Ovary (tissue), 9 donors: ENCODE results near the gene SHPK. TPM values are rescaled to one million over a fixed set of nuclear protein-coding genes. Genes with fewer than 3 reads are reported as not detected.

Experiments used
- DNase-seq, 5 donors: peaks; one replicate each; pipeline ENCODE4 v3.0.0-alpha.2; 2019 to 2020
- H3K27ac ChIP-seq, 2 donors: fragments of 200-600 bp; one replicate each; pipeline versions ENCODE4 v1.5.1 to v1.8.0; 2019 to 2022
- H3K27me3 ChIP-seq: fragments of 200-600 bp; one replicate; pipeline ENCODE4 v1.8.0; 2022
- H3K36me3 ChIP-seq: fragments of 200-600 bp; sonication (generic); one replicate; pipeline ENCODE4 v1.5.1; 2019
- H3K4me1 ChIP-seq: one replicate; pipeline ENCODE4 v1.8.1; 2013; ENCODE audit warnings: mild to moderate bottlenecking, moderate library complexity; ENCODE audit not compliant: insufficient read depth
- H3K4me3 ChIP-seq: fragments of 200-600 bp; sonication (generic); one replicate; pipeline ENCODE4 v1.5.1; 2017
- H3K9me3 ChIP-seq, 2 donors: fragments of 200-600 bp in 1 of 2; sonication (generic) in 1 of 2; one replicate each; pipeline versions ENCODE4 v1.5.1 to v1.8.1; 2013 to 2019; ENCODE audit warnings: mild to moderate bottlenecking in 1 of 2, moderate library complexity in 1 of 2
- EP300 ChIP-seq: sonication (generic); formaldehyde crosslinking; IDR thresholded peaks from one replicate; pipeline ENCODE4 v1.6.1; 2017; ENCODE audit warnings: antibody characterized with exemption
- POLR2A ChIP-seq: fragments of 450-650 bp; IDR thresholded peaks from one replicate; pipeline ENCODE4 v1.6.1; 2017; ENCODE audit warnings: antibody characterized with exemption, mild to moderate bottlenecking, moderate library complexity
- WGBS, 3 donors: extraction: QIAGEN DNeasy Blood & Tissue Kit in 1 of 3; methylation state at CpG; one replicate each; pipeline versions ENCODE4 v1.1.5 to v1.1.7; 2013 to 2017; 5-methylcytosine and 5-hydroxymethylcytosine counted together
- intact Hi-C, 4 donors: fragments of 100-400 bp; cut with DNase I; formaldehyde crosslinking; loops; one replicate each; pipeline versions ENCODE4 v1.11.0 to v1.15.1; 2022 to 2023
- polyA plus RNA-seq, 2 donors: library from polyadenylated mRNA; stranded (reverse); fragments of 200-250 nt in 1 of 2; fragments of 350-450 nt in 1 of 2; fragmentation: Illumina TruSeq in 1 of 2; extraction: RNeasy Lipid Tissue Mini Kit (QIAGEN cat#74804) in 1 of 2; gene quantifications; one replicate each; pipeline ENCODE4 v1.2.3, GENCODE V29; 2013 to 2014
- total RNA-seq, 7 donors: library from RNA; depleted of rRNA in 2 of 7; stranded (reverse); fragments of >200 nt in 2 of 7; fragmentation: NEBNext Ultra II Directional in 3 of 7; extraction: Animal tissue kit (Norgen Biotek cat#: 25700) in 3 of 7; gene quantifications; one replicate each; pipeline versions ENCODE4 v1.1.0 to v1.2.4, GENCODE V29; 2016 to 2023
- TF ChIP-seq, protein P1 (sequence below), 3 donors: fragments of 450-650 bp in 2 of 3; fragments of 200-600 bp in 1 of 3; IDR thresholded peaks; one replicate each; pipeline versions ENCODE4 v1.5.1 to v1.8.0; 2016 to 2022; ENCODE audit warnings: antibody characterized with exemption in 3 of 3, mild to moderate bottlenecking in 1 of 3
- donor health status: DM: no; HTN: no; CAD: no; lungs with moderate emphysema.
- donor health status: DM: no; HTN: no; CAD: no.
- donor health status: Bipolar disorder and iron deficiency.
- donor health status: DM: yes; HTN: yes; CAD: no.
- donor health status: DM: no; HTN: no; CAD: no.
- donor health status: DM: yes; HTN: yes; CAD: no.

The SHPK gene
- total and polyA plus RNA-seq, 9 donors, result 6.6 to 16.6 (median 13.0) TPM

DNA sequence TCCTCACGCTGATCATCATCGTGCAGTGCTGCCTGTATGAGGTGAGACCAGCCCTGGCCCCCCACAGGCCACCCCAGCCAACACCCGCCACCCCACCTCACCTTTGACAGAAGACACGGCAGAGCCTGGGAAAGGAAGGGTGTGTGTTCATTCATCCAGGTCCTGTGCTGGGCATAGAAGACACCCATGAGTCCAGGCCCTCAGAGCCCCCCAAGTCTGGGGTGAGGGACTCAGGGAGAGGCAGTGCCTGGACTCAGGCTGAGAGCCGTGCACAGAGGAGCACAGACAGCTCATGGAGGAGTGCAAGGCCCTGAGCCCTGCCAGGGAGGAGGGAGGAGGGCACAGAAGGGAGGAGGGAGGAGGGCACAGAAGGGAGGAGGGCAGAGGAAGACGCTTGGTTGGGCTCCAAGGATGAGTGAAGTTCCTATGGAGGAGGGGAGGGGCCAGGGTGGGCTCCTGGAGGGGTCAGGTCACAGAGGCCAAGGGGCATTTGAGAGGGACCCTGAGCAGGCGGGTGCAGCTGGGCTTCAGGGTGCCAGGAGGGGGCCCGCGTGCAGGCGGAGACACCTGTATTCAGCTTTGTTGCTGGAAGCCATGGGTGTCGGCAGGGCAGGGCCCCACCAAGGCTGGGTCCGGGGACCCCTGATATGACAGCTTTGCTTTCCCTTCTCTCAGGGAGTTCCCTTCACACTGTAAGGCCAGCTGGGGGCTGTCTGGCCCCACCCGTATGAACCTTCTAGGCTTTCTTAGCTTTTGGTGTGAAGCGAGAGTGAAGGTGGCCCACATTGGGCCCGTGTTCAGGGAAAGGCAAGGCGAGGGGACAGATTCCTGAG, 20.9 kb upstream of the SHPK start:
- Histone ChIP-seq H3K4me1 (peaks cover 14% of the 10 kb centered on the region), H3K4me3 (no peak overlapping the region), H3K36me3 (no peaks in the 10 kb centered on the region), H3K9me3 (no peaks in the 10 kb centered on the region), H3K27me3 (no peaks in the 10 kb centered on the region), H3K27ac (peak overlapping the region in 1 of 2 donors; percentile 87)
- no peak for TF ChIP-seq EP300
- TF ChIP-seq POLR2A, result no peak
- TF ChIP-seq, protein P1, sequence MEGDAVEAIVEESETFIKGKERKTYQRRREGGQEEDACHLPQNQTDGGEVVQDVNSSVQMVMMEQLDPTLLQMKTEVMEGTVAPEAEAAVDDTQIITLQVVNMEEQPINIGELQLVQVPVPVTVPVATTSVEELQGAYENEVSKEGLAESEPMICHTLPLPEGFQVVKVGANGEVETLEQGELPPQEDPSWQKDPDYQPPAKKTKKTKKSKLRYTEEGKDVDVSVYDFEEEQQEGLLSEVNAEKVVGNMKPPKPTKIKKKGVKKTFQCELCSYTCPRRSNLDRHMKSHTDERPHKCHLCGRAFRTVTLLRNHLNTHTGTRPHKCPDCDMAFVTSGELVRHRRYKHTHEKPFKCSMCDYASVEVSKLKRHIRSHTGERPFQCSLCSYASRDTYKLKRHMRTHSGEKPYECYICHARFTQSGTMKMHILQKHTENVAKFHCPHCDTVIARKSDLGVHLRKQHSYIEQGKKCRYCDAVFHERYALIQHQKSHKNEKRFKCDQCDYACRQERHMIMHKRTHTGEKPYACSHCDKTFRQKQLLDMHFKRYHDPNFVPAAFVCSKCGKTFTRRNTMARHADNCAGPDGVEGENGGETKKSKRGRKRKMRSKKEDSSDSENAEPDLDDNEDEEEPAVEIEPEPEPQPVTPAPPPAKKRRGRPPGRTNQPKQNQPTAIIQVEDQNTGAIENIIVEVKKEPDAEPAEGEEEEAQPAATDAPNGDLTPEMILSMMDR (IDR thresholded peaks at IDR 0.05), result no peak
- peak in 1 of 5 donors; percentile 39 for DNase-seq
- intact Hi-C loops, result no loop called here
- 82 to 83% (median 82%) methylated on average over 16 of the region's 16 CpGs for WGBS, 3 donors

DNA sequence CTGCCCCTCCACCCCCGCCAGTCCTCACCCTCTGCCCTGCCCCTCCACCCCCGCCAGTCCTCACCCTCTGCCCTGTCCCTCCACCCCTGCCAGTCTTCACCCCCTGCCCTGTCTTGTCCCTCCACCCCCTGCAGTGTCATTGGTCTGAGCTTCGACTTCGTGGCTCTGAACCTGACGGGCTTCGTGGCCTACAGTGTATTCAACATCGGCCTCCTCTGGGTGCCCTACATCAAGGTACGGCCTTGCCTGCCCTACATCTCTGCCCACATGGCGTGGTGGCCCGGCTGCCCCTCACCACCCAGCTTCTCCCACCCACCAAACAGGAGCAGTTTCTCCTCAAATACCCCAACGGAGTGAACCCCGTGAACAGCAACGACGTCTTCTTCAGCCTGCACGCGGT, 20.3 kb upstream of the SHPK start:
- Histone ChIP-seq H3K9me3 (no peaks in the 10 kb centered on the region), H3K36me3 (no peaks in the 10 kb centered on the region), H3K4me1 (peaks cover 14% of the 10 kb centered on the region), H3K27ac (no peak overlapping the region), H3K4me3 (no peak overlapping the region), H3K27me3 (no peaks in the 10 kb centered on the region)
- no peak for DNase-seq
- TF ChIP-seq EP300, result no peak
- TF ChIP-seq, protein P1 (IDR thresholded peaks at IDR 0.05), result no peak
- no peak for TF ChIP-seq POLR2A
- intact Hi-C loops, result no loop called here
- WGBS, 3 donors, result 82 to 90% (median 83%) methylated on average over 14 to 15 of the region's 16 CpGs

DNA sequence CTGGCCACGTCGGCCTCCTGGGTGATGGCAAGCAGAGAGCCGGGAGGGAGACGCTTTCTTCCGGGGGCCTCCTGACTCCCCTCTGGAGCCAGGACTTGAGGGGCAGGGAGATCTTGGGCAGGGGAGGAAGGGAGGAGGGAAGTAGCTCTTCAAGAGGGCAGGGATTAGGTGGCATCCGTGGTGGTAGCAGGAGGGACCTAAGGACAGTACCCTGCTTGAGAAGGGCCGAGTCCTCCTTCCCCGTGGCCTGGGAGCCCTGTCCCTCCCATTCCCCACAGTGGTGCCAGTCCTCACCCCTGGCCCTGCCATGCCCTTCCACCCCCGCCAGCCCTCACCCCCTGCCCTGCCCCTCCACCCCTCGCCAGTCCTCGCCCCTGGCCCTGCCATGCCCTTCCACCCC, 19.7 kb upstream of the SHPK start:
- WGBS, 3 donors, result 85 to 91% (median 87%) methylated on average over 8 to 11 of the region's 11 CpGs
- H3K27me3 ChIP-seq, result no peaks in the 10 kb centered on the region
- TF ChIP-seq, protein P1 (IDR thresholded peaks at IDR 0.05), result no peak
- no peak for TF ChIP-seq POLR2A
- TF ChIP-seq EP300, result no peak
- no peak for DNase-seq
- H3K27ac ChIP-seq, result no peak overlapping the region
- H3K4me3 ChIP-seq, result no peak overlapping the region
- no peaks in the 10 kb centered on the region for H3K9me3 ChIP-seq
- H3K36me3 ChIP-seq, result no peaks in the 10 kb centered on the region
- peaks cover 14% of the 10 kb centered on the region for H3K4me1 ChIP-seq
- intact Hi-C loops, result no loop called here

DNA sequence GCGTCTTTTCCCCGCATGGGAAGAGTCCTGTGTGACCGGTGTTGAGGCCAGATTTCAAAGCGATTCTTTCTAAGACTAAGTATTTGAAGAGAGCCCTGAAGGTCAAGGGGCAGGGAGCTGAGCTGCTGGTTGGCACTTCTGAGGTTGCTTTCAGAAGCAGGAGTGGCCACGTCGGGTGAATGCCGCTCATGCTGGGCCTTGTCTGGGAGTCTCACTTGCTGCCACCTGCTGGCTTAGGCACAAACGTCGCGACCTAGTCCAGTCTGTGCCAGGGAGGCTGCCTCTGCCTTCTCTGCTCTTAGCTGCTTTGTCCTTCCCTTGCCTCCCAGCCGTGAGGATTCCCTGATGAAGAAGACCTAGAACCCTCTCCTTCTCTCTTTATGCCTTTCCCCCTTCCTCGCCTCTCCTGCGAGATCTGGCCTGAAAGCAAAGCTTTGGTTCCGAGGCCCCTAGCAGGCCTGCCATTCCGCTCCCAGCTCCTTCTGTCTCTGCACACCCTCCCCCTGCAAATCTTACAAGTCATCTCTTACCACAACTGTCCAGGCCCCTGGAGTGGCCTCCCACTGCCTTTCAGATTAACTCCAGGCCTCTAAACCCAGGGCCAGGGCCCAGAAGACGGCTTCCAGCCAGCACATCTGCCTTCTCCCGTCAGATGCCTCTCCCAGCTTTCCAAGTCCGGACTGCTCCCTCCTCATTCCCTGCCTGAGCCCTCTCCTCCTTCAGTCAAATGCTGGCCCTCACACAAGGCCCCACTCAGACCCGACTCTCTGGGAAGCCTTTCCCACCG, 11.9 kb upstream of the SHPK start:
- H3K4me3 ChIP-seq, result no peak overlapping the region
- DNase-seq, result no peak
- H3K4me1 ChIP-seq, result no peaks in the 10 kb centered on the region
- H3K27me3 ChIP-seq, result no peaks in the 10 kb centered on the region
- no peaks in the 10 kb centered on the region for H3K9me3 ChIP-seq
- H3K36me3 ChIP-seq, result no peaks in the 10 kb centered on the region
- intact Hi-C loops, result no loop called here
- TF ChIP-seq EP300, result no peak
- TF ChIP-seq POLR2A, result no peak
- TF ChIP-seq, protein P1 (IDR thresholded peaks at IDR 0.05), result no peak
- no peak overlapping the region for H3K27ac ChIP-seq
- WGBS, 3 donors, result 66 to 71% (median 69%) methylated on average over 20 of the region's 20 CpGs
